H1 (cell line): ENCODE results near the gene IL19. TPM values are rescaled to one million over a fixed set of nuclear protein-coding genes. Genes with fewer than 3 reads are reported as not detected.

Experiments
- FOSL1 ChIP-seq: IDR thresholded peaks from 2 replicates; pipeline ENCODE4 v1.6.1; 2011; ENCODE audit warnings: mild to moderate bottlenecking, low read depth, low read length, moderate library complexity; ENCODE audit not compliant: insufficient read depth
- POLR2AphosphoS5 ChIP-seq: IDR thresholded peaks from 2 replicates; pipeline ENCODE4 v1.6.1; 2011; ENCODE audit warnings: low read depth, low read length
- polyA plus RNA-seq, 7 experiments: library from polyadenylated mRNA; depleted of rRNA in 3 of 7; stranded (reverse) in 5 of 7; unstranded in 2 of 7; fragments of >200 nt in 5 of 7; fragments of 200-250 nt in 2 of 7; gene quantifications; 1 replicate in 5 of 7; 2 replicates in 1 of 7; 4 replicates in 1 of 7; pipeline versions ENCODE4 v1.2.1 to v1.2.3, GENCODE V29; 2011 to 2013; ENCODE audit warnings: missing spikeins in 2 of 7, mixed read lengths in 2 of 7
- total RNA-seq: library from RNA; stranded (reverse); fragmentation: NEBNext Ultra II Directional; extraction: Animal tissue kit (Norgen Biotek cat#: 25700); gene quantifications from 2 replicates; pipeline ENCODE4 v1.2.1, GENCODE V29; 2021
- TF ChIP-seq, protein P1 (sequence below): IDR thresholded peaks from 2 replicates; pipeline ENCODE4 v1.6.1; 2011; ENCODE audit warnings: low read length, improper control_type of control experiment

Gene IL19
- total and polyA plus RNA-seq, 2 of the 8 experiments (the other 6 are each of a cell fraction or from before 2014, with no cell fraction given): not detected

DNA sequence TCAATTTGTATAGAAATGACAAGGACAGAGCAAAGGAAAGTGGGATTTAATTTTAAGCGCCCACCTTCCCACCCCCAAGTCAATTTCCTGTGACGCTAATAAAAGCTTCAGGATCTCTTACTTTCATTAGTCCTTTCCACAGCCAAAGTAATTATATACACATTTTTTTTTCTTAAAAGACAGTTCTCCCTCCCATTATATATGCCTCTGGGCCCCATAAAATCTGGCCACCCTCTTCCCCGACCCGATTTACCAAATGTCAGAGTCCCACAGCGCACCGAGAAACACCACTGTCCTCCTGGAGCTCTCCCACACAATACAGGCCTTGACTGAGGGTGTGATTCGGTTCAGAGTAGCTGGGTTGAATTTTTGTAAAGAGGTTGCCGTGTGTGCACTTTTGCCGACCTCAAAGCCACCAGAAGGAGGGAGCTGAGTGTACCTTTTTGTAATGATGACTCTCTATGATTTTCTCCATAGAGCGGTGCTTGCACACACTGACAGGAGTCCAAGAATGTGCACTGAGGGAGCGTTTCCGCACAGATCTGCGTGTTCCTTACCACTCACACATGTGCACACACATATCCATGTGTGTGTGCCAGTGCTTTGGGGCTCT is 27.9 kb downstream of the IL19 start (continued):
- TF ChIP-seq FOSL1 (no peak), POLR2AphosphoS5 (no peak)
- TF ChIP-seq, protein P1, sequence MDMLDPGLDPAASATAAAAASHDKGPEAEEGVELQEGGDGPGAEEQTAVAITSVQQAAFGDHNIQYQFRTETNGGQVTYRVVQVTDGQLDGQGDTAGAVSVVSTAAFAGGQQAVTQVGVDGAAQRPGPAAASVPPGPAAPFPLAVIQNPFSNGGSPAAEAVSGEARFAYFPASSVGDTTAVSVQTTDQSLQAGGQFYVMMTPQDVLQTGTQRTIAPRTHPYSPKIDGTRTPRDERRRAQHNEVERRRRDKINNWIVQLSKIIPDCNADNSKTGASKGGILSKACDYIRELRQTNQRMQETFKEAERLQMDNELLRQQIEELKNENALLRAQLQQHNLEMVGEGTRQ: no peak
